GM18526 (cell line): ENCODE results near the gene MMP24OS.

Source experiments
- POLR2A ChIP-seq: IDR thresholded peaks from 3 replicates; pipeline ENCODE4 v1.6.1; 2011; ENCODE audit not compliant: insufficient read length; ENCODE audit errors: extremely low read depth

MMP24OS gene

DNA sequence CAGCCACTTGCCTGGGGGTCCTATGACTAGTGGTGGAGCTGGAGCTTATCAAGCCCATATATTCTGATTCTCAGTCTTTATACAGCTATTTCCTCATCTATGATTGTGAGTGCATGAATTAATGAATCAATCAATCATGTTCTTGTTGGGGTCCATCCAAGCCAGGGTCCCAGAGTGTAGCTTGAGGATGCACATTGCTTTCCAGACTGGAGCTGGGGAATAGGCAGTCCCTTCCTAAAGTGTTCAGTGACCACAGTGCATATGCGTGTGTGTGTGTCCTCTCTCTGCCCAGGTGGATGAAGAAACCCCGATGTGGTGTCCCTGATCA is 26.3 kb downstream of the MMP24OS start:
- TF ChIP-seq POLR2A, result no peak

DNA sequence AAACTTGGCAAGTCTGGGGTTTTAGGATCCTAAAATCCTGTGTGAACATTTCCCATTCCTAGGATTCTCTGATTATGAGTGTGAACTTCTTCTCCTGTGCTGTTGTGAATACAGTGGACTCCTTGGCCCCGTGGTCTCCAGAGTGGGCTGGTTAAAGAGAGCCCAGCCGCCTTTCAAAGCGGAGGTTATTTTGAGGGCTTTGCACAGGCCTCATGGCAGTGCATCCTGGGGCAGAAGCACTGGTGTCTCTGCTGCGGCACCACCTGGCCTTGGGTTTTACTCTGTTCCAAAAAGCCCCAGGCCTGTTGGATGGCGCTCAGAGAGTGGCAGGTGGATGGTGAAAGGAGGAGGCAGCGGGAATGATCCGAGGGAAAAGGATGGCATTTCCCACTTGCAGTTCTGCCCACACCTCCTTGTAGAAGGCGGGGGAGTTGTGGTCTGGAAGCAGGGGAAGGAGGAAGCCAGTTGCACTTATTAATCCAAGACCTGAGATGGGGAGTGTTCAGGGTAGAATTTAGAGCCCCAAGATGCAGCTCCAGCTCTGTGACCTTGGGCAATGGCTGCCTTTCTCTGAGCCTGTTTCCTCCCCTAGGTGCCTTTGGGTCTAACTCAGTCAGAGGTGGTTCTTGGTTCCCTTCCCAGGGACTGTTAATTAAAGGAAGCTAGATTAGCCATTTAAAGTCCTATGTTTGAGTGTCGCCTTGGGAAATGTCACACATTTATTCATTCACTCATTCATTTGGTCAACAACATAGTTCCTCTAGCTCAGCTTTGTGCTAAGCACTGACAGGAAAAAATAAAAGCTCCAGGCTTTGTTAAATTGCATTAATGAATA is 29.1 kb downstream of the MMP24OS start:
- TF ChIP-seq POLR2A, result no peak

GRCh38 chr20:35246723-35247122 is 31.2 kb downstream of the MMP24OS start:
- TF ChIP-seq POLR2A, result no peak

DNA sequence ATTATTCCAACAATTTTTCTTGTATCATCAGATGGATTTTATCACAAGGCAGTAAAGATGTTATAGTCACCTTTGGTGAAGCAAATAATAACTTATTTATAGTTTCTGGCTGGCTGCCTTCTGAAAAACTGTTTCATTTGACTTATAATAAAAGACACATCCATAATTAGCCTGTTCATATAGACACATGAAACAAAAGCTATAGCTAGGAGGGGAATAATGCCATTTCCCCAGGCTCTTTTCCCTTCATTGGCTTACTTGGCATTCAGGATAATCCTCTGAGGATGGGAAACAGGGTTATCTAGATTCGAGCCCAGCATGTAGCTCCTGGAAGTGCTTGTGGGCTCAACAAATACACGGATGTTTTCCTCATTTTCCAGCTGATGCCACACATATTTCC is 33.9 kb downstream of the MMP24OS start:
- TF ChIP-seq POLR2A, result no peak

GRCh38 chr20:35243317-35243716 is 34.6 kb downstream of the MMP24OS start:
- no peak for TF ChIP-seq POLR2A

DNA sequence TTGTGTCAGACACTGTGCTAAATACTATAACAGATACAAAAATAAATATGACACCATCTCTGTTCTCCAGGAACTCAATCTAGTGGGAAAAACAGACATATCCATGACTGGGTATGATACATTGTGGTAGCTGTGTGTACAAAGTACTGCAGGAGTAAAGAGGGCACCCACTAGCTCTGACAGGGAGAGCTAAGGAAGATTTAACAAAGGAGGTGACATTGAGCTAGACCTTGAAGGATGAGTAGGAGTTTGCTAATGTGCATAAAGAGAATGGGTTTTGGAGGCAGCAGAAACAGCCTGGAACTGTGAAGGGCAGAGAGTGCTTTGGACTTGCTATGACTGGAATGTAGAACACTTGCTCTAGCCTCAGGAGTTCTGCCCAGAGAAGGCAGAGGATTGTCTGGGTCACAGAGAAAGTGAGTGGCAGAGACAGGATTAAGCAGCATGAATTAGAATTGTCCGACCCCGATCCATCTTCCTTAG is 37.1 kb downstream of the MMP24OS start:
- TF ChIP-seq POLR2A, result no peak

DNA sequence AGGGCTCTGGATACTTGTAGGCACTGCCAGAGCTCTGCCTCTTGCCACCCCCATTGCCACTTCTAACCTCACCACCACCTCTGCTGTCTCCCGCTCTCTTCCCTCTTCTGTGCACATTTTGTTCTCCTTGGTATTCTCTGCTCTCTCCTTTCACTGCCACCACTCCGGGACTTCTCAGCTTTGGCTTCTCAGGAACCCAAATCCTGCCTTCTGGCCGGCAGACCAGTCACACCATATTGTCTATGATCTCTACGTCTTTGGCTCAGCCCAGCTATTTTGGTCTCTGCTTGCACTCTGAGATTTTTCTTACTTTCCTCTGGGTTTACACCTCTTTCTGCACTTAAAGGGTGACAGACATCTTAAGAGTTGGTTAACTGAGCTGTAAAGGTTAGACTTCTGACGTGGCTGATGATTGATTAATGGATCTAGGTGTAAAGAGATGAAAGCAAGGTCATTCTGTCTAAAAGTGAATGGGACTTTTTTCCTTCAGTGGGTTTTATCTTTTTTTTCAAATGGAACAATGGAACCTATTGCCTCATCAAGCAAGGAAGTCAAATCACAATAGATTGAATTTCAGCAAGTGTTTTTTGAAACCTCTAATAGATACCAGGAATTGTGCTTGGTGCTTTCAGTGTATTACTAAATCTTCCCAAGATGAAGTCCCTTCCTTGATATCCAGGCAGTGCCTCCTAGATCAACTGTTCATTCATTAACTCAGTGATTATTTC is 37.7 kb downstream of the MMP24OS start:
- TF ChIP-seq POLR2A, result no peak

DNA sequence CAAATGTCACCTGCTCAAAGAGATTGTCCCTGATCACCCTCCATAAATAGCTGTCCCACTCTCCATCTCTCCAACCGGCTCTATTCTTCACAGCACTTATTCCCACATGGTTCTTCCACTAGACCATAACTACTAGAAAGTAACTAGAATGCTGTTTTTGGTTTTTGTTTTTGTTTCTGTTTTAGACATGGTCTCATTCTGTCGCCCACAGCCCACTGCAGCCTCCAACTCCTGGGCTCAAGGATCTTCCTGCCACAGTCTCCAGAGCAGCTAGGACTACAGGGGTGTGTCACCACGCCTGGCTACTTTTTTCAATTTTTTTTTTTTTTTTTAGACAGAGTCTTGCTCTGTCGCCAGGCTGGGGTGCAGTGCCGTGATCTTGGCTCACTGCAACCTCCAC is 39.2 kb downstream of the MMP24OS start:
- no peak for TF ChIP-seq POLR2A

DNA sequence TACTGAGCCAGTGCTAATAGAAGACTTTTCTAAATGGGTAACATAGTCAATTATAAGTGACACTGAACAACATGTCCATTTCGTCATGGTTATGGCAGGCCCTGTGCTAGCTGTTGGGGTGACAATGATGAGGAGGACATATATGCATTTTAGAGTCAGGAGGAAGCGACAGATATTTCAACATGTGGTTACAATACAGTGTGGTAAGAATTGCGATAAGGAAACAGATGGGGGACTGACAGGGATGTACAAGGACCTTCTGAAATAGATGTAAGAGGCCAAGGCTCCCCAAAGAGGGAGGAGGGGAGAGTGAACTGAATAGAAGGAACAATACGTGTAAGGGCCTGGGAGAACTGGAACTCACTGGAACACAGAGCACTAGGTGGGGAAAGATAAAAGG is 39.8 kb downstream of the MMP24OS start:
- no peak for TF ChIP-seq POLR2A

- TF ChIP-seq POLR2A, result no peak
Observed at GRCh38 chr20:35237486-35237885, 40.4 kb downstream of the MMP24OS start.

DNA sequence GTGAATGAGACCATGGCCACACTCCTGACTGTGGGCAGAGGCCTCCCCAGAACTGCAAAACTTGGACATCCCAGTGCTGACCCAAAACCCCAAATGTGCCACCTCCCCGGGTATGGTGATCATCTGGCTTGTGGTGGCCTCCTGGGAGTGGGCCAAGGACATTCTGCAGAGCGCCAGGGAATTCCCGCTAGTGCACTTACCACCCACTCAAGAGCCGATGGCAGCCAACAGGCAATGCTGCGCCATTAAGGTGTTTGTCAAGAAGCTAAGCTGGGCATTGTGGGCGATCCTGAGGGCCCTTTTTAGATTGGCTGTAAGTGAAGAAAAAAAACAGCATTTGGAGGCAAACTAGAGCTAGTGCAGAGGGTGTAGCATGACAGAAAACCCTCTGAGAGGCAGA is 42.0 kb downstream of the MMP24OS start:
- no peak for TF ChIP-seq POLR2A

GRCh38 chr20:35232575-35232974 is 45.3 kb downstream of the MMP24OS start:
- no peak for TF ChIP-seq POLR2A

- no peak for TF ChIP-seq POLR2A
Observed at GRCh38 chr20:35226884-35227681, 50.8 kb downstream of the MMP24OS start.
